ENCODE data around the gene ACTR1A. TPM values are rescaled to one million over a fixed set of nuclear protein-coding genes. Genes with fewer than 3 reads are reported as not detected.

The ACTR1A gene
- total RNA-seq, 1 experiment from 2014 or later, result 93.6 TPM

DNA sequence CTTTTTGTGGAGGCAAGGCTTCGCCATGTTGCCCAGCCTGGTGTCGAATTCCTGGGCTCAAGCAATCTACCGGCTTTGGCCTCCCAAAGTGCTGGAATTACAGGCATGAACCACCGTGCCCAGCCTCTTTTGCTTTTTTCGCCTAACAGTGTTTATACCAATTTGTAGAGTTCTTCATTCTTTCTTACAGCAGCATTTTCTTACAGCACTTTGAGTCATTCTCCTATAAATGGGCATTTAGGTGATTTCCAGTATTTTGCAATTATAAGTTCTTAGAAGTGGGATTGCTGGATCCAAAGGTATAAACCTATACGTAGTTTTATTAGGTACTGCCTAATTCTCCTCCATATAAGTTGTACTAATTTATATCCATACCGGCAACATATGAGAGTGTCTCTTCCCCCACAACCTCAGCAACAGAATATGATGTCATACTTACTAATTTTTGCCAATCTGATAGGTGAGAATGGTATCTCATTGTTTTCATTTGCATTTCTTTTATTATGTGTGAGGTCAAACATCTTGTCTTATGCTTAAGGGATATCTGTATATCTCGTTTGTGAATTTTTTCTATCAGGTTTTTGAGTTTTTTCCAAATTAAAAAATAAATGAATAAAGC is 40.4 kb upstream of the ACTR1A start (continued):
- no peak for TF ChIP-seq ZNF281 (CRISPR knock-in tag; IDR thresholded peaks at IDR 0.05)
- TF ChIP-seq NR1H2 (CRISPR knock-in tag; IDR thresholded peaks at IDR 0.05), result no peak
- no peak for TF ChIP-seq NR2C2 (CRISPR knock-in tag; IDR thresholded peaks at IDR 0.05)
- TF ChIP-seq, protein P1, sequence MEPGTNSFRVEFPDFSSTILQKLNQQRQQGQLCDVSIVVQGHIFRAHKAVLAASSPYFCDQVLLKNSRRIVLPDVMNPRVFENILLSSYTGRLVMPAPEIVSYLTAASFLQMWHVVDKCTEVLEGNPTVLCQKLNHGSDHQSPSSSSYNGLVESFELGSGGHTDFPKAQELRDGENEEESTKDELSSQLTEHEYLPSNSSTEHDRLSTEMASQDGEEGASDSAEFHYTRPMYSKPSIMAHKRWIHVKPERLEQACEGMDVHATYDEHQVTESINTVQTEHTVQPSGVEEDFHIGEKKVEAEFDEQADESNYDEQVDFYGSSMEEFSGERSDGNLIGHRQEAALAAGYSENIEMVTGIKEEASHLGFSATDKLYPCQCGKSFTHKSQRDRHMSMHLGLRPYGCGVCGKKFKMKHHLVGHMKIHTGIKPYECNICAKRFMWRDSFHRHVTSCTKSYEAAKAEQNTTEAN (CRISPR knock-in tag; IDR thresholded peaks at IDR 0.05), result no peak
- no peak for TF ChIP-seq SMAD4 (CRISPR knock-in tag; IDR thresholded peaks at IDR 0.05)
- TF ChIP-seq MYBL2 (CRISPR knock-in tag; IDR thresholded peaks at IDR 0.05), result no peak
- TF ChIP-seq, protein P2, sequence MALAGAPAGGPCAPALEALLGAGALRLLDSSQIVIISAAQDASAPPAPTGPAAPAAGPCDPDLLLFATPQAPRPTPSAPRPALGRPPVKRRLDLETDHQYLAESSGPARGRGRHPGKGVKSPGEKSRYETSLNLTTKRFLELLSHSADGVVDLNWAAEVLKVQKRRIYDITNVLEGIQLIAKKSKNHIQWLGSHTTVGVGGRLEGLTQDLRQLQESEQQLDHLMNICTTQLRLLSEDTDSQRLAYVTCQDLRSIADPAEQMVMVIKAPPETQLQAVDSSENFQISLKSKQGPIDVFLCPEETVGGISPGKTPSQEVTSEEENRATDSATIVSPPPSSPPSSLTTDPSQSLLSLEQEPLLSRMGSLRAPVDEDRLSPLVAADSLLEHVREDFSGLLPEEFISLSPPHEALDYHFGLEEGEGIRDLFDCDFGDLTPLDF (CRISPR knock-in tag; IDR thresholded peaks at IDR 0.05), result no peak
- TF ChIP-seq USF1 (CRISPR knock-in tag; IDR thresholded peaks at IDR 0.05), result no peak
- no peak for TF ChIP-seq FOXJ3 (CRISPR knock-in tag; IDR thresholded peaks at IDR 0.05; ENCODE audit: borderline replicate concordance)

- Mint-ChIP-seq H3K9me3 (no peaks in the 10 kb centered on the region), H3K4me1 (no peaks in the 10 kb centered on the region), H3K27ac (no peak overlapping the region), H3K4me3 (no peak overlapping the region), H3K27me3 (ENCODE audit: low read depth) (no peaks in the 10 kb centered on the region), H3K36me3 (no peaks in the 10 kb centered on the region)
- TF ChIP-seq MLX (CRISPR knock-in tag; IDR thresholded peaks at IDR 0.05), result no peak
- TF ChIP-seq ZNF219 (CRISPR knock-in tag; IDR thresholded peaks at IDR 0.05; ENCODE audit: borderline replicate concordance), result no peak
- TF ChIP-seq, protein P2 (CRISPR knock-in tag; IDR thresholded peaks at IDR 0.05), result no peak
- no peak for TF ChIP-seq GABPB1 (CRISPR knock-in tag; IDR thresholded peaks at IDR 0.05)
- TF ChIP-seq, protein P1 (CRISPR knock-in tag; IDR thresholded peaks at IDR 0.05), result no peak
- no peak for TF ChIP-seq ZNF121 (CRISPR knock-in tag; IDR thresholded peaks at IDR 0.05)
- TF ChIP-seq ELF4 (CRISPR knock-in tag; IDR thresholded peaks at IDR 0.05; ENCODE audit: low read depth), result no peak
- TF ChIP-seq MAX (CRISPR knock-in tag; IDR thresholded peaks at IDR 0.05), result no peak
- no peak for TF ChIP-seq MYBL2 (CRISPR knock-in tag; IDR thresholded peaks at IDR 0.05)
- TF ChIP-seq, protein P3, sequence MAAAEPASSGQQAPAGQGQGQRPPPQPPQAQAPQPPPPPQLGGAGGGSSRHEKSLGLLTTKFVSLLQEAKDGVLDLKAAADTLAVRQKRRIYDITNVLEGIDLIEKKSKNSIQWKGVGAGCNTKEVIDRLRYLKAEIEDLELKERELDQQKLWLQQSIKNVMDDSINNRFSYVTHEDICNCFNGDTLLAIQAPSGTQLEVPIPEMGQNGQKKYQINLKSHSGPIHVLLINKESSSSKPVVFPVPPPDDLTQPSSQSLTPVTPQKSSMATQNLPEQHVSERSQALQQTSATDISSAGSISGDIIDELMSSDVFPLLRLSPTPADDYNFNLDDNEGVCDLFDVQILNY (CRISPR knock-in tag; IDR thresholded peaks at IDR 0.05), result no peak
- no peak for TF ChIP-seq IRF1 (CRISPR knock-in tag; IDR thresholded peaks at IDR 0.05)
- no peak for TF ChIP-seq ZNF416 (CRISPR knock-in tag; IDR thresholded peaks at IDR 0.05)
- TF ChIP-seq ATF1 (CRISPR knock-in tag; IDR thresholded peaks at IDR 0.05), result no peak
- peak; percentile 86 for ATAC-seq
- DNase-seq (ENCODE audit: low spot score), result no peak
- POLR2A ChIA-PET, result no interaction called here
- CTCF ChIA-PET, result interaction anchor here (0.9 kb wide), 1 partner anchor 108 kb away, joined by 3 read pairs; the partner anchor contains the start of gene CUEDC2
Measured at GRCh38 chr10:102540023-102540422, 37.5 kb upstream of the ACTR1A start.
